HG03064 (cell line): ENCODE measurements around the gene CCDC170.

Experiments used
- ATAC-seq: cut with Tn5 transposase; IDR thresholded peaks from one replicate; pipeline ENCODE4 v1.9.1; 2021; ENCODE audit warnings: low read depth; ENCODE audit not compliant: unreplicated experiment

Gene CCDC170

DNA sequence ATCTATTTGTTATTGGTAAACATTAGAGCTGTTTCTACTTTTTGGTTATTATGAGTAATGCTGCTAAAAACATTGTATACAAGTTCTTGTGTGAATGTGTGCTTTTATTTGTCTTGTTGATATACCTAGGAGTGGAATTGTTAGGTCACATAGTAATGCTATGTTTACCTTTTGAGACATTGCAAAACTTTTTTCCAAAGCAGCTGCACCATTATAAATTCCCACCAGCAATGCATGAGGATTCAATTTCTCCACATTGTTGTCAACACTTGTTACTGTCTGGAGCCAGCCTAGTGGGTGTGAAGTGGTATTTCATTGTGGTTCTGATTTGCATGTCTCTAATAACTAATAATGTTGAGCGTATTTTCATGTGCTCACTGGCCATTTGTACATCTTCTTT lies 145.9 kb downstream of the CCDC170 start:
- no peak for ATAC-seq

DNA sequence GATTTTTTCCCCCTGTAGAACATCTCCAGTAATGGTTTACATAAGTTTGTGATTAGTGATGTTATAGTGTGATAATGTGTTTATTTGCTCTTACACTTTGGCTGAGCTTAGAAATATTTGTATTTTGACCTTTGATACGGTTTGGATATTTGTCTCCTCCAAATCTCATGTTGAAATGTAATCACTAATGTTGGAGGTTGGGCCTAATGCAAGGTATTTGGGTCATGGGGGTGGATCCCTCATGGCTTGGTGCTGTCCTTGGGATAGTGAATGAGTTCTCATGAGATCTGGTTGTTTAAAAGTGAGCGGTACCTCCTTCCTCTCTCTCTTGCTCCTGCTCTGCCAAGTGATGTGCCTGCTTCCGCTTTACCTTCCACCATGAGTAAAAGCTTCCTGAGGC lies 147.2 kb downstream of the CCDC170 start:
- ATAC-seq = no peak

DNA sequence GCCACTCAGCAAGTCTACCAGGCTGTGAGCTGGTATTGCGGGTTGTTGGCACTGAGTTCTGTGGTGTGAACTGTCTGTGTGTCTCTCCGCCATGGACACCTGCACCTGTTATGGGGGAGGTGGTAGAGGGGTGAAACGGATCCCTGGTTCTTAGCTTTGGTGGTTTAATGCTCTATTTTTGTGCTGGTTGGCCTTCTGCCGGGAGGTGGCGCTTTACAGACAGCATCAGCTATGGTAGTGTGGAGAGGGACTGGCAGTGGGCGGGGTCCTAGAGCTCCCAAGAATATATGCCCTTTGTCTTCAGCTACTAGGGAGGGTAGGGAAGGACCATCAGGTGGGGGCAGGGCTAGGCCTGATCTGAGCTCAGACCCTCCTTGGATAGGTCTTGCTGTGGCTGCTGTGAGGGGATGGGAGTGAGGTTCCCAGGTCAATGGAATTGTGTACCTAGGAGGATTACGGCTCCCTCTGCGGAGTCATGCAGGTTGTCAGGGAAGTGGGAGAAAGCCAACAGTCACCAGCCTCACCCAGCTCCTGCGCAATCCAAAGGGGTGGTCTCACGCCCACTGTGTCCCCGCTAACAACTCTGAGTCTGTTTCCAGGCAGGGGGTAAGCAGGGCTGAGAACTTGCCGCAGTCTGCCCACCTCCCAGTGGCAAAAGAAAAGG lies 154.3 kb downstream of the CCDC170 start:
- no peak for ATAC-seq

DNA sequence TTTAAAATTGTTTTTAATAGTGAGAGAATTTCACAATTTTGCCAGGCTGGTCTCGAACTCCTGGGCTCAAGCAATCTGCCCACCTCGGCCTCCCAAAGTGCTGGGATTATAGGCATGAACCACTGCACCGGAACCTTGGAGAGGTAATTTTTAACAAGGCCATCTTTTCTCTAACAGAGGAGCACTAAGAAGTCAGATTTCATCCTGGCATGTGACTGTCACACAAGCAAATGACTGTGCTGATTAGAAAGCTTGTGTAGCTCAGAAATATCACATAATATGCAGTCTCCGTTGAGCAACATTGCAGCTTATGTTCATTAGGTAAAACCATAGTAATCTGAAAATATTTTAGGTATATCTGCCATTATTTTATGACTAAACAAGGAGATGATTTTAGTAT lies 156.0 kb downstream of the CCDC170 start:
- no peak for ATAC-seq

DNA sequence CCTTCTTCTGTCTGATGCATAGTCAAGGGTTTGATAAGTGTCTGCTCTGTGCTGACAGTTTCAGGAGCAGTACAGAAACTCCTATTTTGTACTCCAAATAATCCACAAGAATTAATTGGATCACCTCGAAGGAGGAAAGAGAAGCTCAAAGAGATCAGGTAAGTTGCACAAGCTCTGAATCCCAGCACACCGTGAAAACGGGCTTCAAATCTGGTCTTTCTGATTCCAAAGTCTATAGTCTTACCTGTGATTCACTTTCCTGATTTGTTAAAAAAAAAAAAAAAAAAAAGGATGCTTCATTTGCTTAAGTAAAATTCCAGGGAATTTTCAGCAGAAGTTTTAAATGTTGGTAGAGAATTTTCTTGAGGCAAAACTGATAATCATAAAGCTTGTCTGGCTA lies 157.8 kb downstream of the CCDC170 start:
- ATAC-seq = no peak

DNA sequence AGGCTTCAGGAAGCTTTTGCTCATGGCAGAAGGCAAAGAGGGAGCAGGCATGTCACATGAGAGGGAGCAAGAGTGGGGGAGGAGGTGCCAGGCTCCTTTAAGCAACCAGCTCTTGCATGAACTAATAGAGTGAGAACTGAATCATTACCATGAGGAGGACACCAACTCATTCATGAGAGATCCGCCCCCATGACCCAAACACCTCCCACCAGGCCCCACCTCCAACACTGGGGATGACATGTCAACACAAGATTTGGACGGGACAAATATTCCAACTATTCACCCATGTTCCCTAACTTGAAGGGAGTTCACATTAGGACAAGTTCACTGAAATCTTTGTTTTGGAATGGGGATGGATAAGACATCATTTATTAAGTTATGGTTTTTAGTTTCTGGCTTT lies 158.5 kb downstream of the CCDC170 start:
- ATAC-seq = no peak

DNA sequence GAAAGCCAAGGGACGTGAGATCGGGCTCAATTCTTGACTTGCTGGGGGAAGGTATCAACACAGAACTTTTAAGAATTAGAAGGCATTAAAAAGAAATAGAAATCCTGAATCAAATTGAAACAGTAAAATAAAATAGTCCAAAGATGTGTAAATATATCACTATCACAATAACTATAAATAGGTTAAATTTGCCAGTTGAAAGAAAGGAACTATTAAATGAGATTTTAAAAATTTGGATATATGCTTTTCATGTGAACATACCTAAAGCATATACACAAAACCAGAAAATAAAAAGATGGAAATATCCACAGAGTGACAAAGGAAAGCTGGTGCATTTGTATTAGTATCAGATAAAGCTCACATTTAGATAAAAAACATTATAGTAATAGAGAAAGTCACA lies 161.3 kb downstream of the CCDC170 start:
- ATAC-seq = no peak

DNA sequence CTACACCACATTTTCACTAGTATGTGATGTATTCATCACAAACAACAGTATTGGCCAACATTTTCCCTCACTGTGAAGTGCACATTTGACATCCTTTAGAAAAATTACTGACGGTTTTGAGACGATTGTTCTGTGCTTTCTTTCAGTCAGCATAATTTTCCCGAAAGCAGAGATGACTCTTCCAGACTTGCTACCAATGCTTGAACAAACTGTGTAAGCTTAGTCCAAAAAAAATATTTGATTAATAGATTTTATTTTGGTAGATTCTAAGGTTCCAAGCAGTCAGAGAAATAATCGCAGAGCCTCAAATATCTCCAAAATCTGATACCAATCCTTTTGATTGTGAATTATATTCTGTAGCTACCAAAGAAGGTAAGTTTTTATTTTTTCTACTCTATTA lies 162.6 kb downstream of the CCDC170 start:
- ATAC-seq = no peak

DNA sequence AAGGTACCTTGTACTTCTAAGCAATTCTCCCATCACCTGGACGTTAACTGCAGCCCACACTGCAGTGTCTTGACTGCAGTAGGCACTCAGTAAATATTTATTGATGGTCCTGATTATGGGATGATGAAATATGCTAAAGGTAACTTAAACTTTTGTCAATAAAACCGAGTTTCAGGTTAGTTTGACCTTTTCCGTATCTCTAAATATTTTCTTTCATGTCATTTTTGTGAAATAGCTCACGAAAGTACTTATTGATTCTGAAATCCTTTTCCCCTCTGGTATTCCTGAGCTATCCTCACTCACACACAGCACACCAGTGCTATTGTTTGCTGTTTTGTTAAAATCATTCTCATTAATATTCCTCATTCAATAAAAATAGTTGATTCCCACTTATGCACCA lies 164.3 kb downstream of the CCDC170 start:
- ATAC-seq = no peak

DNA sequence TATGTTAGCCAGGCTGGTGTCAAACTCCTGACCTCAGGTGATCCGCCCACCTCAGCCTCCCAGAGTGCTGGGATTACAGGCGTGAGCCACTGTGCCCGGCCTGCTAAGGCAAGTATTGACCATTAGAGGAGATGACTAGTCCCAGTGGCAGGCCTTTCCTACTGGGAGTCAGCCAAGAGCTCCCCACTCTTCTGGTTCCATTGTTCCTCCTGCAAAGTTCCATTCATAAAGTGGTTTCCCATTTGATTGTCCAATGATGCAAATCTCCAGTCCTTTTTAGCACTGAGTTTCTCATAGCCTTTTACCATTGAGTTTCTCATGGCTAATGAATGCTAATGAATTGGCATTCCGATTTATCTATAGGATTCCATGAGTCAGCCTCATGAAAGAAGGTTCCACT lies 165.4 kb downstream of the CCDC170 start:
- ATAC-seq = no peak

DNA sequence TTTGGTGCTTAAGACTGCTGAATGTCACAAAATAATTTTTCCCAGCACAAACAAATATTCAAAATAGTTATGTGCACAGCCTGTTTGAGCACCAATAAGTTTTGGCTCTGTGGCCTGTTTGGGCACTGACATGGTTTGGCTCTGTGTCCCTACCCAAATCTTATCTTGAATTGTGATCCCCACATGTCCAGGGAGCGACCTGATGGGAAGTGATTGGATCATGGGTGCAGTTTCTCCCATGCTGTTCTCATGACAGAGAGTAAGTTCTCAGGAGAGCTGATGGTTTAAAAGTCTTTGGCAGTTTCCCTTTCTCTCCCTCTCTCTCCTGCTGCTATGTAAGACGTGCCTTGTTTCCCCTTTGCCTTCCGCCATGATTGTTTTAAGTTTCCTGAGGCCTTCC lies 167.7 kb downstream of the CCDC170 start:
- ATAC-seq = no peak

DNA sequence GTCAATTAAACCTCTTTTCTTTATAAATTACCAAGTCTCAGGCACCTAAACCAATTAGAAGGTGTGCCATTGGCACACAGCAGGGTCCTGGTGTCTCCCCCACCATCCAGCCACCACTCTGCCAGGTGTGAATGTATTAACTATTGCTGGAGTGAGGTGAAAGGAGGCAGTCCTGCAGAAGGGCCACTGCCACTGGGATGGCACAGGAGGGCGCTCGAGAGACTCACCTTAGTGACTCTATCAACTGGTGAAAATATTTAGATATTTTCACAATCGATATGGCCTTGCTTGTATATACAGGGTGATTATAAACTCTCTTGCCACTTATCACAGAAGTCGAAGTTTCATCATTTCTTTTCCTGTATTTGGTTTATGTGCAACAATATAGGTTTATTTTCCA lies 168.1 kb downstream of the CCDC170 start:
- no peak for ATAC-seq

DNA sequence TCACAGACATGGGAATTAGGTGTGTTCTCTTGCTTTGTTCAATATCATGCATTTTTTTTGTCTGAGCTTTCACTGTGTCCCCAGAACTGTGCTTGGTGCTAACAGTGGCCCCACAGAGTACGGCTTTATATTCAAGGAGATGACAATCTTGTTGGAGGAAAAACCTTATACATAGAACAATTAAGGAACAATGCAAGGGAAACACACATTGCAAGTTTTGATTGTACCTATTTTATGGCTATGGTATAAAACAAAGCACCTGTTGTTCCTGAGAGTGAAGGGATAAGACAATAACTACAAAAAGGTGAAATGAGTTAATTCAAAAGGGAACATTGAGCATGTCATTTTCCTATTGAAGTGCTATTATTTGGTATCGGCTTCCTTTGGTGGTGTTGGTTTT lies 169.7 kb downstream of the CCDC170 start:
- no peak for ATAC-seq

DNA sequence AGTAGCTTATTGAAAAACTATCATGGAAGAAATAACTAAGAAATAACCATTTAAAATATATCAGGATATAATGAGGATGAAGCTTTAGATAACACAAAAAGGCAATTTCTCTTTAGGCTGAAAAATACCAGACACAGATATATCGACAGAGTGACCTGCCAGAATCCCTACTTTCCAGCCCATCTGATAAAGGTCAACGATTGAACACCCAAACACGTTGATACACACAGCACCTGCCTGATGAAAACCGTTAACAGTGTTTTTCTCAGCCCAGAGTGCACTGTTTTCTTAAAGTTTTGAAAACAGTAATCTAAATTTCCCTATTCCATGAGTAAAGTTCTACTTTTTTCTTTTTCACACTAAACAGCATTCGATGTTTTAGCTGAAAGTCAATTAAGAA lies 170.6 kb downstream of the CCDC170 start:
- no peak for ATAC-seq

DNA sequence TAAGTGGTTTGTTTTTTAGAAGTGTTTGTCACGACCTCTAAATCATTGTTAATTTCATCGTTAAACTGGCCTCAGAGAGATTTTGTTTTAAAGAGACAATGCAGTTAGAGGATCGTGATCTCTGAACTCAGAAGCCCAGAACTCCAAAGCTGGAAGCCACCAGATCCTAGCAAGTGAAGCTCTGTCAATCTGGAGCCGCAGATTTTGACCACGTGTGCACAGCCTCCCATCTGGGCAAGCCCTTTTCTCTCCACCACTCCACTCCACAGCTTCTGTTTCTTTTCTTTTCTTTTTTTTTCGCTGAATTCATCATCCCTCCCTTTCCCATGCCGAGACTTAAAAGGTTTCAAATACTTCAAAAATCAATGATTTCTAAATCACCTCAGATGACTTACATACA lies 171.5 kb downstream of the CCDC170 start:
- no peak for ATAC-seq

DNA sequence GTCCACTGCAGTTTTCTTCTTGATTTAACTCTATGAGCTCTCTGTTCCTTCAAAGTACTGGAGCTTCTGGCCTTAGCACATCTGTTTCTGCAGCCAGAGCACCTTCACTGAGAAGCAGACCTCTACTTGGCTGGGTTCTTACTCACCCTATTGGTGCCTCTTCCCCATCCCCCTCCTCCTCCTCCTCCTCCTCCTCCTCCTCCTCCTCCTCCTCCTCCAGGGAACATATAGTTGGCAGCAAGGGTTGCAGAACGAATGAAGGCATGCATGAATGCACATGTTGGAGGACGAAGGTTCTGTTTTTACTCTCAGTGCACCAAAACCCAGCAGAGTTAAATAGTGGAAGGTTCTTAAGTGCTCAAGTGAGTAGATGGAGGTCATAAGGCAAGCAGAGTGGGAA lies 172.7 kb downstream of the CCDC170 start:
- ATAC-seq = no peak

DNA sequence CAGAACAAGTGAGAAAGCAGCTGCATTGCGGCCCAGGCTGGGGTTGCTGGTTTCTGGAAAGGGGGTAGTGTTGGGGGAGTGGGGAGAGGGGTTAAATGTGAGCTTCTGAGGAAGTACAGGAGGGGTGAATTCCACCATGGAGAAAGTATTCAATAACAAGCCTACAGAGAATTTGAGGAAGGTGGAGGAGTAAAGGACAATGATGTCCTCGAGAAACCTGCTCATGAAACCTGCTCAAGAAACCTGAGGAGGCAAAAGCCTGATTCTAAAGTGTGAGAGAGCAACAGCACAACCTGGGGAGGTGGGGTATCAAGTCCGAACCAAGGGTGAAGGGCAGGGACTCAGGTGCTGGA lies 175.4 kb downstream of the CCDC170 start:
- no peak for ATAC-seq

DNA sequence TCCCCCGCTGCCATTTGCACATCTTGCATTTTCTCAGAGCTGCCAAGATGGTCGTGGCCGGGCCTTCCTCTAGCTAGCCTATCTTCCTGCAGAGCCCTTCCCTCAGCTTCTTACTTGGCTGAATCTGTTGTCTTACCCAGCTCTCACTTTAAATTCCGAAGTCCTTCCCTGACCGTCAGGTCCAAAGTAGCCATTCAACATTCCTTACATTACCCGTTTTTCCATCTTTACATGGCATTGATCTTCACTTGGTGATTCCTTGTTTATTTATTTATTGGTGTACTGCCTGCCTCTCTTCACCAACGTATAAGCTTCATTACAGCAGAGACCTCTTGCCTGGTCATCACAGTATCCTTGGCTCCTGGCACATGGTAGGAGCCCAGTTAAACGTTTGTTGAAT lies 176.3 kb downstream of the CCDC170 start:
- no peak for ATAC-seq
